ENCODE measurements around the gene CENPP. TPM values are rescaled to one million over a fixed set of nuclear protein-coding genes. Genes with fewer than 3 reads are reported as not detected.

Gene CENPP
- total RNA-seq, 4 donors from 2014 or later = 14.1 to 39.5 (median 19.2) TPM

DNA sequence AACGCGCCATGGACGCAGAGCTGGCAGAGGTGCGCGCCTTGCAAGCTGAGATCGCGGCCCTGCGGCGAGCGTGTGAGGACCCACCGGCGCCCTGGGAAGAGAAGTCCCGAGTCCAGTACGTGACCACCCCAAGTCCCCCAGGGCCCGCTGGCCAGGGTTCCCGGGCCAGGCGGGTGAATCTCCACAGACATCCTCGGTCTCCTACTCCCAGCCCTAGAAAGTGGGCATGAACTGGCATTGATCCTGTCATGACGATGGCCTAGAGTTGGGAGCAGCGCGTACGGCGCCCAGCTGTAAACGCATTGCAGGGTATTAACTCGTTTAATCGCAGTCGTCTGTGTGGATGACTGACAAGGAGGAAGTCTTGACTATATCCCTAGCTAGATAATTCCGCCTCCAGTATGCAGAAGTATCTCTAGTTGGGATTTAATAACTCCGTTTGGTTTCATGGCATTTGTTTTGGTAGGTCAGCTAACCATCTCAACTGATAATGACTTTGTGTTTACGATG is 293 bp downstream of the CENPP start:
- H3K27ac ChIP-seq = peak overlapping the region; percentile 98
- TF ChIP-seq POLR2A (IDR thresholded peaks at IDR 0.05) (no peak), EP300 (IDR thresholded peaks at IDR 0.05) (no peak), POLR2AphosphoS5 (IDR thresholded peaks at IDR 0.05) (no peak)
- TF ChIP-seq, protein P1, sequence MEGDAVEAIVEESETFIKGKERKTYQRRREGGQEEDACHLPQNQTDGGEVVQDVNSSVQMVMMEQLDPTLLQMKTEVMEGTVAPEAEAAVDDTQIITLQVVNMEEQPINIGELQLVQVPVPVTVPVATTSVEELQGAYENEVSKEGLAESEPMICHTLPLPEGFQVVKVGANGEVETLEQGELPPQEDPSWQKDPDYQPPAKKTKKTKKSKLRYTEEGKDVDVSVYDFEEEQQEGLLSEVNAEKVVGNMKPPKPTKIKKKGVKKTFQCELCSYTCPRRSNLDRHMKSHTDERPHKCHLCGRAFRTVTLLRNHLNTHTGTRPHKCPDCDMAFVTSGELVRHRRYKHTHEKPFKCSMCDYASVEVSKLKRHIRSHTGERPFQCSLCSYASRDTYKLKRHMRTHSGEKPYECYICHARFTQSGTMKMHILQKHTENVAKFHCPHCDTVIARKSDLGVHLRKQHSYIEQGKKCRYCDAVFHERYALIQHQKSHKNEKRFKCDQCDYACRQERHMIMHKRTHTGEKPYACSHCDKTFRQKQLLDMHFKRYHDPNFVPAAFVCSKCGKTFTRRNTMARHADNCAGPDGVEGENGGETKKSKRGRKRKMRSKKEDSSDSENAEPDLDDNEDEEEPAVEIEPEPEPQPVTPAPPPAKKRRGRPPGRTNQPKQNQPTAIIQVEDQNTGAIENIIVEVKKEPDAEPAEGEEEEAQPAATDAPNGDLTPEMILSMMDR (IDR thresholded peaks at IDR 0.05) = no peak
- peak overlapping the region; percentile 95 for H3K4me3 ChIP-seq
- peaks cover 20% of the 10 kb centered on the region for H3K36me3 ChIP-seq
- H3K27me3 ChIP-seq = no peaks in the 10 kb centered on the region
- H3K4me1 ChIP-seq = peaks cover 44% of the 10 kb centered on the region
- H3K9me3 ChIP-seq = no peaks in the 10 kb centered on the region
- peak in 1 of 2 donors; percentile 72 for DNase-seq (ENCODE audit: low spot score in 2 of 2)
- WGBS = 2% methylated on average over 23 of the region's 30 CpGs

DNA sequence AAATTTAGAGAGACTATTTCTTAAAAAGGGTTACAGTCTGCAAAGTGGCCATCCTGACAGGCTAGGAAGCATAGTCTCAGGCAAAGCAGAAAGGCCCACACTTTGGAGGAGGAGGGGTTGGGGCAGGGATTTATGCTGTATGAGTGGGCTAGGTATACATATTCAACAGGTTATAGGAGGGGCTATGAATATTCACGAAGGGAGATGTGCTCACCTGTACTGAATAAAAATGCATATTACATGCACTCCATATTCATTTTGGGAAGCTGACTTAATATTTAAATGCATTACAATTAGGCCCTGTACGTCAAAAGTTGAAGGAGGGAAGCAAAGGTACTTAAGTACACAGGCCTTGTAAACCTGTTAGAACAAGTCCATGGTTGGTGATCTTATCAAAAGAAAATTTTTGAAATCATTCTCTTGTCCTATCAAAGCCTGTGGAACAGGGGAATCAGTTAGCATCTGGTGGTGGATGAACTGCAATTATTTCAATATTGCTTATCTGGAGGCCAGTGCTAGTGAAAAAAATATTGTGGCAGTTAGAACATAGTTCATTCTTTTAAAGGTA is 1.6 kb downstream of the CENPP start:
- peaks cover 44% of the 10 kb centered on the region for H3K4me1 ChIP-seq
- DNase-seq (ENCODE audit: low spot score in 2 of 2) = no peak
- no peaks in the 10 kb centered on the region for H3K9me3 ChIP-seq
- peaks cover 8% of the 10 kb centered on the region for H3K36me3 ChIP-seq
- TF ChIP-seq EP300 (IDR thresholded peaks at IDR 0.05) (no peak), POLR2AphosphoS5 (IDR thresholded peaks at IDR 0.05) (no peak), POLR2A (IDR thresholded peaks at IDR 0.05) (no peak)
- TF ChIP-seq, protein P1 (IDR thresholded peaks at IDR 0.05) = no peak
- no peak overlapping the region for H3K4me3 ChIP-seq
- H3K27ac ChIP-seq = no peak overlapping the region
- H3K27me3 ChIP-seq = no peaks in the 10 kb centered on the region
- 44% methylated on average over 2 of the region's 2 CpGs for WGBS

GRCh38 chr9:92328225-92328624 is 2.5 kb downstream of the CENPP start:
- 49% methylated on average over 2 of the region's 2 CpGs for WGBS

GRCh38 chr9:92332577-92333281 is 7.0 kb downstream of the CENPP start:
- no peak for TF ChIP-seq EP300 (IDR thresholded peaks at IDR 0.05)
- TF ChIP-seq, protein P1 (IDR thresholded peaks at IDR 0.05) = no peak
- no peak for TF ChIP-seq POLR2A (IDR thresholded peaks at IDR 0.05)
- no peak for TF ChIP-seq POLR2AphosphoS5 (IDR thresholded peaks at IDR 0.05)
- Histone ChIP-seq H3K4me3 (no peak overlapping the region), H3K27ac (no peak overlapping the region), H3K4me1 (peaks cover 11% of the 10 kb centered on the region), H3K27me3 (no peaks in the 10 kb centered on the region), H3K36me3 (peaks cover 8% of the 10 kb centered on the region), H3K9me3 (no peaks in the 10 kb centered on the region)
- WGBS = 91% methylated on average over 3 of the region's 3 CpGs
- DNase-seq (ENCODE audit: low spot score in 2 of 2) = no peak

More at GRCh38 chr9:92328225-92328624, 2.5 kb downstream of the CENPP start:
- Histone ChIP-seq H3K9me3 (no peaks in the 10 kb centered on the region), H3K4me3 (no peak overlapping the region), H3K4me1 (peaks cover 44% of the 10 kb centered on the region), H3K27me3 (no peaks in the 10 kb centered on the region), H3K27ac (no peak overlapping the region), H3K36me3 (no peaks in the 10 kb centered on the region)
- DNase-seq (ENCODE audit: low spot score in 2 of 2) = no peak
- TF ChIP-seq POLR2A (IDR thresholded peaks at IDR 0.05) (no peak), EP300 (IDR thresholded peaks at IDR 0.05) (no peak), POLR2AphosphoS5 (IDR thresholded peaks at IDR 0.05) (no peak)
- TF ChIP-seq, protein P1 (IDR thresholded peaks at IDR 0.05) = no peak

DNA sequence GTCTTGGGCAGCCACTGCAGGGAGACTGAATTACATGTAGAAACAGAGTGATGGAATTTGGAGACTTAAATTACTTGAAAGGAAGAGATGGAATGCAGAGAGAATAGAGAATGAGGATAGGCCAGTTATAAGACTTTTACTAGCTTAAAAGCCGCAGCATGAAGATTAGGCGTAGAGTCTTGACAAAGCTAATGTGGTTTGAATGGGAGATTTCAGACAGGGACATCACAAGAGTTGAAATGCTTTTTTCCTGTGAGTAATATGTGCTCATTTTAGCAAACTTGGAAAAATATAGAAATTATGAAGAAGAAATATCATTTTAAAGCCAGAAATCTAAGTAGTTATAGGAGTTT is 7.5 kb downstream of the CENPP start:
- H3K9me3 ChIP-seq = no peaks in the 10 kb centered on the region
- TF ChIP-seq, protein P1 (IDR thresholded peaks at IDR 0.05) = no peak
- no peak for TF ChIP-seq EP300 (IDR thresholded peaks at IDR 0.05)
- no peak for TF ChIP-seq POLR2A (IDR thresholded peaks at IDR 0.05)
- no peak for TF ChIP-seq POLR2AphosphoS5 (IDR thresholded peaks at IDR 0.05)
- H3K27me3 ChIP-seq = no peaks in the 10 kb centered on the region
- peaks cover 6% of the 10 kb centered on the region for H3K4me1 ChIP-seq
- DNase-seq (ENCODE audit: low spot score in 2 of 2) = no peak
- 94% methylated on average over 2 of the region's 2 CpGs for WGBS
- no peak overlapping the region for H3K4me3 ChIP-seq
- no peak overlapping the region for H3K27ac ChIP-seq
- peaks cover 13% of the 10 kb centered on the region for H3K36me3 ChIP-seq

All from suprapubic skin (tissue), 4 donors.